22Rv1 (cell line): Measurements from ENCODE around the gene KIAA0586.

Experiments
- H3K27ac ChIP-seq: fragments of 450-650 bp; 2 replicates; pipeline ENCODE4 v1.5.1; 2017
- CTCF ChIP-seq: fragments of 450-650 bp; IDR thresholded peaks from 2 replicates; pipeline ENCODE4 v1.5.1; 2017; ENCODE audit warnings: mild to moderate bottlenecking
- ZFX ChIP-seq: fragments of 450-650 bp; IDR thresholded peaks from 2 replicates; pipeline ENCODE4 v1.6.1; 2017; ENCODE audit warnings: antibody characterized with exemption, borderline replicate concordance

KIAA0586 gene

GRCh38 chr14:58598804-58599525, 171.4 kb downstream of the KIAA0586 start:
- no peak for TF ChIP-seq CTCF
- TF ChIP-seq ZFX = no peak
- H3K27ac ChIP-seq = no peak overlapping the region

GRCh38 chr14:58599707-58600106, 172.2 kb downstream of the KIAA0586 start:
- TF ChIP-seq CTCF (no peak), ZFX (no peak)
- H3K27ac ChIP-seq = no peak overlapping the region
